Measurements from ENCODE around the gene NANOS3. TPM values are rescaled to one million over a fixed set of nuclear protein-coding genes. Genes with fewer than 3 reads are reported as not detected.

NANOS3 gene
- total RNA-seq, 1 experiment from 2014 or later: not detected

GRCh38 chr19:13881251-13881691 lies 4.3 kb downstream of the NANOS3 start:
- BruUV-seq (replicated peaks): no TSS peak
- no peaks in the 10 kb centered on the region for H3K79me2 ChIP-seq (ENCODE audit: insufficient read depth, low read length)
- H3K9me2 ChIP-seq (ENCODE audit: insufficient read depth): no peaks in the 10 kb centered on the region
- no peak for DNase-seq (ENCODE audit: low read depth, low spot score)
- H3K36me3 ChIP-seq (ENCODE audit: control insufficient read depth in 1 of 2, insufficient read depth in 2 of 2, low read length in 2 of 2): no peaks in the 10 kb centered on the region
- H3K4me2 ChIP-seq (ENCODE audit: low read length): peak overlapping the region; percentile 83
- POLR2A ChIA-PET: interaction anchor here (1.1 kb wide), 1 partner anchor 190 kb away, joined by 3 read pairs; no protein-coding TSS in a partner anchor
- H3K27ac ChIP-seq (ENCODE audit: low read depth, low read length): peak overlapping the region; percentile 79
- H2AFZ ChIP-seq (ENCODE audit: low read depth, low read length, poor library complexity, severe bottlenecking): no peak overlapping the region
- no peaks in the 10 kb centered on the region for H4K20me1 ChIP-seq (ENCODE audit: insufficient read depth)
- TF ChIP-seq EGR1 (IDR thresholded peaks at IDR 0.05; ENCODE audit: low read depth) (no peak), CEBPB (IDR thresholded peaks at IDR 0.05; ENCODE audit: low read depth) (no peak), EZH2phosphoT487 (IDR thresholded peaks at IDR 0.05; ENCODE audit: borderline replicate concordance) (no peak), SRF (IDR thresholded peaks at IDR 0.05; ENCODE audit: low read depth) (no peak)
- H3K4me3 ChIP-seq (replicated peaks in 1 of 2; ENCODE audit: low read depth in 1 of 2, low read length in 2 of 2): no peak overlapping the region
- RAD21 ChIA-PET (ENCODE audit: low non-redundant PET in 1 of 2, low total read pairs in 2 of 2, uncharacterized antibody in 2 of 2, unreplicated experiment in 2 of 2): no interaction called here
- ATAC-seq: no peak
- intact Hi-C loops (cut with micrococcal nuclease): loop anchor here (5.0 kb wide), 1 partner anchor 316 kb away; no protein-coding TSS in a partner anchor
- H3K4me1 ChIP-seq (ENCODE audit: control insufficient read depth in 1 of 2, insufficient read depth in 2 of 2, low read length in 2 of 2): peaks cover 21 to 40% of the 10 kb centered on the region in 2 experiments
- H3K27me3 ChIP-seq (ENCODE audit: insufficient read depth, low read length): no peaks in the 10 kb centered on the region
- H3K9me3 ChIP-seq (ENCODE audit: control insufficient read depth in 1 of 2, insufficient read depth in 1 of 2, low read depth in 1 of 2, low read length in 2 of 2): no peaks in the 10 kb centered on the region
- no peak overlapping the region for H3K9ac ChIP-seq (ENCODE audit: low read length)
- CTCF ChIA-PET: interaction anchor here (0.6 to 2.2 kb wide), 3 partner anchors 166 to 192 kb away, joined by 3 to 6 read pairs (median 4); partner anchors contain the start of gene MISP3

- H3K4me3 ChIP-seq (replicated peaks in 1 of 2; ENCODE audit: low read depth in 1 of 2, low read length in 2 of 2): no peak overlapping the region
- H3K36me3 ChIP-seq (ENCODE audit: control insufficient read depth in 1 of 2, insufficient read depth in 2 of 2, low read length in 2 of 2): no peaks in the 10 kb centered on the region
- peaks cover 21 to 40% of the 10 kb centered on the region in 2 experiments for H3K4me1 ChIP-seq (ENCODE audit: control insufficient read depth in 1 of 2, insufficient read depth in 2 of 2, low read length in 2 of 2)
- peak overlapping the region; percentile 79; the same call in 1 of the 2 replicates for H3K27ac ChIP-seq (ENCODE audit: low read depth, low read length)
- H3K4me2 ChIP-seq (ENCODE audit: low read length): no peak overlapping the region
- no peaks in the 10 kb centered on the region for H3K27me3 ChIP-seq (ENCODE audit: insufficient read depth, low read length)
- no TSS peak for BruUV-seq (replicated peaks)
- ATAC-seq: no peak
- H3K9me3 ChIP-seq (ENCODE audit: control insufficient read depth in 1 of 2, insufficient read depth in 1 of 2, low read depth in 1 of 2, low read length in 2 of 2): no peaks in the 10 kb centered on the region
- H4K20me1 ChIP-seq (ENCODE audit: insufficient read depth): no peaks in the 10 kb centered on the region
- H2AFZ ChIP-seq (ENCODE audit: low read depth, low read length, poor library complexity, severe bottlenecking): no peak overlapping the region
- ChIA-PET CTCF (interaction anchor here (0.6 to 2.2 kb wide), 3 partner anchors 190 to 255 kb away, joined by 3 to 6 read pairs (median 3); partner anchors contain the start of genes ASF1B and MISP3), RAD21 (ENCODE audit: low non-redundant PET in 1 of 2, low total read pairs in 2 of 2, uncharacterized antibody in 2 of 2, unreplicated experiment in 2 of 2) (no interaction called here), POLR2A (no interaction called here)
- H3K9ac ChIP-seq (ENCODE audit: low read length): no peak overlapping the region
- no peaks in the 10 kb centered on the region for H3K79me2 ChIP-seq (ENCODE audit: insufficient read depth, low read length)
- DNase-seq (ENCODE audit: low read depth, low spot score): no peak
- intact Hi-C loops (cut with micrococcal nuclease): loop anchor here (5.0 kb wide), 1 partner anchor 315 kb away; no protein-coding TSS in a partner anchor
- H3K9me2 ChIP-seq (ENCODE audit: insufficient read depth): no peaks in the 10 kb centered on the region
- no peak for TF ChIP-seq ELF1 (IDR thresholded peaks at IDR 0.05; ENCODE audit: borderline replicate concordance, low read depth)
- no peak for TF ChIP-seq ZBTB33 (IDR thresholded peaks at IDR 0.05; ENCODE audit: extremely low read depth, insufficient replicate concordance, low read length)
- no peak for TF ChIP-seq SRF (IDR thresholded peaks at IDR 0.05; ENCODE audit: low read depth)
- TF ChIP-seq ZFX (IDR thresholded peaks at IDR 0.05): no peak
- no peak for TF ChIP-seq CTCF (IDR thresholded peaks at IDR 0.05 in 2 of 3, conservative IDR thresholded peaks at IDR 0.05 in 1 of 3; ENCODE audit: borderline replicate concordance in 1 of 3, insufficient read depth in 1 of 3, low read depth in 2 of 3, low read length in 2 of 3)
- TF ChIP-seq MAX (IDR thresholded peaks at IDR 0.05): no peak
- no peak for TF ChIP-seq FOSL1 (IDR thresholded peaks at IDR 0.05; ENCODE audit: low read depth)
- TF ChIP-seq CBX3 (IDR thresholded peaks at IDR 0.05; ENCODE audit: low read depth): no peak
- TF ChIP-seq JUND (IDR thresholded peaks at IDR 0.05): no peak
- no peak for TF ChIP-seq RAD21 (IDR thresholded peaks at IDR 0.05; ENCODE audit: low read depth)
- TF ChIP-seq ATF3 (IDR thresholded peaks at IDR 0.05): no peak
Measured at GRCh38 chr19:13881692-13882418, 4.9 kb downstream of the NANOS3 start.
